A673 (cell line): Measurements from ENCODE around the gene LDB2. TPM values are rescaled to one million over a fixed set of nuclear protein-coding genes. Genes with fewer than 3 reads are reported as not detected.

Experiments used
- BruUV-seq: library from RNA; stranded (reverse); fragments of 400-500 nt; replicated peaks from 2 replicates; lab custom pipeline; 2021; lab: Mats Ljungman, UMichigan
- CTCF ChIA-PET: fragments of 300-600 bp; sonication (Branson Sonifier 250); formaldehyde crosslinking; loops from one replicate; lab custom pipeline; 2022; ENCODE audit warnings: antibody characterized with exemption; lab: Charles Lee
- POLR2A ChIA-PET: fragments of 300-600 bp; sonication (Branson Sonifier 250); formaldehyde crosslinking; loops from one replicate; lab custom pipeline; 2022; ENCODE audit warnings: antibody characterized with exemption; ENCODE audit not compliant: low non-redundant PET; lab: Charles Lee
- DNase-seq: peaks from one replicate; pipeline ENCODE4 v3.0.0-alpha.2; 2015; ENCODE audit warnings: low spot score
- H3K27ac ChIP-seq: fragments of 200-600 bp; sonication (generic); 2 replicates; pipeline ENCODE4 v1.5.1; 2016; ENCODE audit warnings: mixed run types, low read depth, mild to moderate bottlenecking, mixed read lengths, antibody characterized with exemption, low read length; ENCODE audit not compliant: poor library complexity, severe bottlenecking
- H3K27me3 ChIP-seq: fragments of 200-600 bp; sonication (generic); replicated peaks from 2 replicates; pipeline ENCODE4 v1.6.1; 2017; ENCODE audit warnings: mixed run types, low read depth, mild to moderate bottlenecking, mixed read lengths, antibody characterized with exemption, low read length; ENCODE audit not compliant: insufficient read depth, poor library complexity
- H3K36me3 ChIP-seq: fragments of 200-600 bp; sonication (generic); 2 replicates; pipeline ENCODE4 v1.6.1; 2016; ENCODE audit warnings: mixed run types, mild to moderate bottlenecking, mixed read lengths, antibody characterized with exemption, low read length; ENCODE audit not compliant: insufficient read depth, poor library complexity, severe bottlenecking
- H3K4me1 ChIP-seq: fragments of 200-600 bp; sonication (generic); 2 replicates; pipeline ENCODE4 v1.6.1; 2017; ENCODE audit warnings: mixed run types, mild to moderate bottlenecking, mixed read lengths, antibody characterized with exemption, low read length; ENCODE audit not compliant: insufficient read depth, poor library complexity, severe bottlenecking
- H3K4me3 ChIP-seq: fragments of 200-600 bp; sonication (generic); 2 replicates; pipeline ENCODE4 v1.5.1; 2016; ENCODE audit warnings: low read depth, mixed run types, mild to moderate bottlenecking, mixed read lengths, low read length; ENCODE audit not compliant: poor library complexity, severe bottlenecking
- H3K9me3 ChIP-seq: fragments of 200-600 bp; sonication (generic); 2 replicates; pipeline ENCODE4 v1.6.1; 2016; ENCODE audit warnings: mixed run types, low read depth, mild to moderate bottlenecking, mixed read lengths, antibody characterized with exemption, low read length; ENCODE audit not compliant: poor library complexity, severe bottlenecking
- CTCF ChIP-seq: fragments of 300-800, 200-600 bp; sonication (generic); conservative IDR thresholded peaks from 2 replicates; pipeline ENCODE4 v1.5.1; 2017; ENCODE audit warnings: low read depth, mild to moderate bottlenecking, antibody characterized with exemption, low read length, moderate library complexity, mixed read lengths
- EZH2 ChIP-seq: fragments of 200-600 bp; sonication (generic); IDR thresholded peaks from 2 replicates; pipeline ENCODE4 v1.6.1; 2017; ENCODE audit warnings: borderline replicate concordance, low read depth, mild to moderate bottlenecking, mixed read lengths, antibody characterized with exemption, low read length; ENCODE audit not compliant: poor library complexity, severe bottlenecking
- intact Hi-C: fragments of 100-400 bp; cut with micrococcal nuclease; formaldehyde crosslinking; loops from one replicate; pipeline ENCODE4 v1.10.0; 2022; ENCODE audit not compliant: unreplicated experiment
- total RNA-seq: library from RNA; stranded (reverse); gene quantifications from 2 replicates; pipeline ENCODE4 v1.2.3, GENCODE V29; 2021

Gene LDB2
- total RNA-seq, 1 experiment from 2014 or later = 47.4 TPM

GRCh38 chr4:16733509-16733908, 164.9 kb downstream of the LDB2 start:
- peaks cover 3% of the 10 kb centered on the region for H3K9me3 ChIP-seq
- intact Hi-C loops = no loop called here
- H3K4me3 ChIP-seq = no peak overlapping the region
- H3K27ac ChIP-seq = no peak overlapping the region
- H3K36me3 ChIP-seq = no peaks in the 10 kb centered on the region
- ChIA-PET CTCF (no interaction called here), POLR2A (no interaction called here)
- H3K4me1 ChIP-seq = peaks cover 10% of the 10 kb centered on the region
- no peaks in the 10 kb centered on the region for H3K27me3 ChIP-seq
- no peak for DNase-seq
- TF ChIP-seq EZH2 = no peak
- TF ChIP-seq CTCF = no peak
- no TSS peak for BruUV-seq

GRCh38 chr4:16732741-16733140, 165.7 kb downstream of the LDB2 start:
- H3K27ac ChIP-seq = no peak overlapping the region
- no peak for DNase-seq
- ChIA-PET CTCF (no interaction called here), POLR2A (no interaction called here)
- H3K36me3 ChIP-seq = no peaks in the 10 kb centered on the region
- intact Hi-C loops = no loop called here
- no peaks in the 10 kb centered on the region for H3K27me3 ChIP-seq
- no peak overlapping the region for H3K4me3 ChIP-seq
- peaks cover 10% of the 10 kb centered on the region for H3K4me1 ChIP-seq
- no peak for TF ChIP-seq EZH2
- TF ChIP-seq CTCF = no peak
- peaks cover 3% of the 10 kb centered on the region for H3K9me3 ChIP-seq
- BruUV-seq = no TSS peak

- no peak overlapping the region for H3K27ac ChIP-seq
- ChIA-PET CTCF (no interaction called here), POLR2A (no interaction called here)
- TF ChIP-seq CTCF = no peak
- no peak for TF ChIP-seq EZH2
- no peaks in the 10 kb centered on the region for H3K36me3 ChIP-seq
- intact Hi-C loops = no loop called here
- H3K4me1 ChIP-seq = peaks cover 10% of the 10 kb centered on the region
- no peaks in the 10 kb centered on the region for H3K9me3 ChIP-seq
- no peaks in the 10 kb centered on the region for H3K27me3 ChIP-seq
- no peak overlapping the region for H3K4me3 ChIP-seq
- DNase-seq = no peak
- BruUV-seq = no TSS peak
Observed at GRCh38 chr4:16731776-16732380, 166.6 kb downstream of the LDB2 start.
